Left hindlimb (tissue), 1 donor: ENCODE measurements around the gene DPPA4.

Source experiments
- DNase-seq: peaks from one replicate; pipeline ENCODE4 v3.0.0-alpha.2; 2018

The DPPA4 gene

GRCh38 chr3:109336291-109336861 lies 970 bp downstream of the DPPA4 start:
- DNase-seq = no peak

GRCh38 chr3:109334572-109334971 lies 2.8 kb downstream of the DPPA4 start:
- DNase-seq = no peak

- no peak for DNase-seq
Observed at GRCh38 chr3:109331692-109332091, 5.7 kb downstream of the DPPA4 start.

GRCh38 chr3:109330405-109330804 lies 6.9 kb downstream of the DPPA4 start:
- DNase-seq = no peak

GRCh38 chr3:109328202-109328601 lies 9.1 kb downstream of the DPPA4 start:
- DNase-seq = no peak

GRCh38 chr3:109325657-109326056 lies 11.7 kb downstream of the DPPA4 start:
- no peak for DNase-seq

GRCh38 chr3:109325109-109325508 lies 12.2 kb downstream of the DPPA4 start:
- no peak for DNase-seq

GRCh38 chr3:109316162-109316730 lies 21.1 kb downstream of the DPPA4 start, which contains the start of gene DPPA2:
Gene DPPA2 (minus strand): TSS chr3:109316517. CDS start chr3:109314542, 1,975 bp downstream.
- no peak for DNase-seq

GRCh38 chr3:109313061-109313460 lies 24.3 kb downstream of the DPPA4 start:
- no peak for DNase-seq

GRCh38 chr3:109297496-109297895 lies 39.9 kb downstream of the DPPA4 start:
- DNase-seq = no peak

- no peak for DNase-seq
Observed at GRCh38 chr3:109284071-109284470, 53.3 kb downstream of the DPPA4 start.

- DNase-seq = no peak
Observed at GRCh38 chr3:109278546-109278945, 58.8 kb downstream of the DPPA4 start.

GRCh38 chr3:109278141-109278540 lies 59.2 kb downstream of the DPPA4 start:
- no peak for DNase-seq
